HepG2 (cell line): Measurements from ENCODE around the gene ARPC1B. TPM values are rescaled to one million over a fixed set of nuclear protein-coding genes. Genes with fewer than 3 reads are reported as not detected.
A peak's percentile ranks its signal among the peaks of the same experiment; 100 is the strongest.

Experiments used
- ARNT ChIP-seq: fragments of 450-650 bp; IDR thresholded peaks from 2 replicates; pipeline ENCODE4 v1.6.1; 2017
- EZH2 ChIP-seq: conservative IDR thresholded peaks from 2 replicates; pipeline ENCODE4 v1.6.1; 2012; ENCODE audit warnings: mild to moderate bottlenecking, low read depth, low read length, moderate library complexity
- IRF9 ChIP-seq: sonication (generic); formaldehyde crosslinking; IDR thresholded peaks from 2 replicates; pipeline ENCODE4 v1.8.0; 2022; ENCODE audit warnings: missing genetic modification reagents, mild to moderate bottlenecking, borderline replicate concordance
- MEF2D ChIP-seq: sonication (generic); formaldehyde crosslinking; IDR thresholded peaks from 2 replicates; pipeline ENCODE4 v1.5.1; 2020; ENCODE audit warnings: mild to moderate bottlenecking, missing genetic modification reagents
- PCBP2 ChIP-seq: fragments of 200-400 bp; formaldehyde crosslinking; optimal IDR thresholded peaks from 2 replicates; pipeline ENCODE3; 2018; ENCODE audit warnings: low read length, low read depth; ENCODE audit not compliant: poor library complexity, severe bottlenecking
- RAD21 ChIP-seq: fragments of 450-650 bp; formaldehyde crosslinking; IDR thresholded peaks from 2 replicates; pipeline ENCODE4 v1.5.0; 2020; ENCODE audit warnings: mild to moderate bottlenecking
- RXRA ChIP-seq: sonication (generic); formaldehyde crosslinking; IDR thresholded peaks from 2 replicates; pipeline ENCODE4 v1.5.1; 2020; ENCODE audit warnings: missing genetic modification reagents
- SRSF9 ChIP-seq: fragments of 200-400 bp; formaldehyde crosslinking; IDR thresholded peaks from 2 replicates; pipeline ENCODE4 v1.6.1; 2018; ENCODE audit warnings: borderline replicate concordance, mild to moderate bottlenecking, low read depth, low read length; ENCODE audit not compliant: insufficient read depth, poor library complexity, severe bottlenecking
- TCF7L2 ChIP-seq: IDR thresholded peaks from 2 replicates; pipeline ENCODE4 v1.6.1; 2011; ENCODE audit warnings: mild to moderate bottlenecking, low read depth, low read length, moderate library complexity
- ZNF263 ChIP-seq: sonication (generic); formaldehyde crosslinking; IDR thresholded peaks from 2 replicates; pipeline ENCODE4 v1.4.0; 2020; ENCODE audit warnings: missing genetic modification reagents
- ZNF331 ChIP-seq: sonication (generic); formaldehyde crosslinking; IDR thresholded peaks from 2 replicates; pipeline ENCODE4 v1.4.0; 2020; ENCODE audit warnings: missing genetic modification reagents
- ZNF644 ChIP-seq: IDR thresholded peaks from 2 replicates; pipeline ENCODE4 v1.6.1; 2016; ENCODE audit warnings: low read depth
- ZNF674 ChIP-seq: sonication (generic); formaldehyde crosslinking; IDR thresholded peaks from 2 replicates; pipeline ENCODE4 v1.5.0; 2020; ENCODE audit warnings: low read depth, mild to moderate bottlenecking, missing genetic modification reagents
- ZNF7 ChIP-seq: IDR thresholded peaks from 2 replicates; pipeline ENCODE4 v1.6.1; 2016; ENCODE audit warnings: missing biosample characterization, missing genetic modification reagents
- ZNF75D ChIP-seq: sonication (generic); formaldehyde crosslinking; IDR thresholded peaks from 2 replicates; pipeline ENCODE4 v1.8.1; 2023; ENCODE audit warnings: missing genetic modification reagents, mild to moderate bottlenecking, borderline replicate concordance
- ZNF766 ChIP-seq: sonication (generic); formaldehyde crosslinking; IDR thresholded peaks from 2 replicates; pipeline ENCODE4 v1.5.0; 2020; ENCODE audit warnings: missing genetic modification reagents, borderline replicate concordance
- ZUFSP ChIP-seq: sonication (generic); formaldehyde crosslinking; IDR thresholded peaks from 2 replicates; pipeline ENCODE4 v1.9.0; 2021; ENCODE audit warnings: missing genetic modification reagents, mild to moderate bottlenecking, borderline replicate concordance
- ZZZ3 ChIP-seq: sonication (generic); formaldehyde crosslinking; IDR thresholded peaks from 2 replicates; pipeline ENCODE4 v1.4.0; 2020; ENCODE audit warnings: missing genetic modification reagents, mild to moderate bottlenecking, borderline replicate concordance
- polyA plus RNA-seq, 8 experiments: library from polyadenylated mRNA; depleted of rRNA in 3 of 8; stranded (reverse) in 7 of 8; unstranded in 1 of 8; fragments of >200 nt; fragmentation: Illumina TruSeq in 4 of 8; extraction: Trizol in 4 of 8; gene quantifications; 2 replicates each; pipeline versions ENCODE4 v1.2.1 to v1.2.3, GENCODE V29; 2011 to 2016; ENCODE audit warnings: low read depth in 4 of 8, missing spikeins in 1 of 8, mixed read lengths in 1 of 8; ENCODE audit not compliant: insufficient read depth in 1 of 8
- total RNA-seq, 5 experiments: library from RNA; depleted of rRNA; stranded (reverse); fragments of >200 nt; fragmentation: Illumina TruSeq; extraction: Trizol; gene quantifications; 2 replicates each; pipeline ENCODE4 v1.2.3, GENCODE V29; 2016; ENCODE audit warnings: low read depth in 1 of 5
- TF ChIP-seq, protein P1 (sequence below): sonication (generic); formaldehyde crosslinking; IDR thresholded peaks from 2 replicates; pipeline ENCODE4 v1.5.0; 2020; ENCODE audit warnings: mild to moderate bottlenecking, missing genetic modification reagents
- TF ChIP-seq, protein P2 (sequence below): sonication (generic); formaldehyde crosslinking; IDR thresholded peaks from 2 replicates; pipeline ENCODE4 v1.8.1; 2022; ENCODE audit warnings: mild to moderate bottlenecking, missing genetic modification reagents
- TF ChIP-seq, protein P3 (sequence below): sonication (generic); formaldehyde crosslinking; IDR thresholded peaks from 2 replicates; pipeline ENCODE4 v1.4.0; 2020; ENCODE audit warnings: missing genetic modification reagents; ENCODE audit errors: not compliant biosample characterization

The ARPC1B gene
- total and polyA plus RNA-seq, 2 of the 13 experiments (the other 11 are each of a cell fraction or from before 2014, with no cell fraction given), result 72.9 to 89.1 TPM

GRCh38 chr7:99325592-99326407 is 48.7 kb upstream of the ARPC1B start, which contains the start of gene ARPC1A (continued):
- TF ChIP-seq, protein P1, sequence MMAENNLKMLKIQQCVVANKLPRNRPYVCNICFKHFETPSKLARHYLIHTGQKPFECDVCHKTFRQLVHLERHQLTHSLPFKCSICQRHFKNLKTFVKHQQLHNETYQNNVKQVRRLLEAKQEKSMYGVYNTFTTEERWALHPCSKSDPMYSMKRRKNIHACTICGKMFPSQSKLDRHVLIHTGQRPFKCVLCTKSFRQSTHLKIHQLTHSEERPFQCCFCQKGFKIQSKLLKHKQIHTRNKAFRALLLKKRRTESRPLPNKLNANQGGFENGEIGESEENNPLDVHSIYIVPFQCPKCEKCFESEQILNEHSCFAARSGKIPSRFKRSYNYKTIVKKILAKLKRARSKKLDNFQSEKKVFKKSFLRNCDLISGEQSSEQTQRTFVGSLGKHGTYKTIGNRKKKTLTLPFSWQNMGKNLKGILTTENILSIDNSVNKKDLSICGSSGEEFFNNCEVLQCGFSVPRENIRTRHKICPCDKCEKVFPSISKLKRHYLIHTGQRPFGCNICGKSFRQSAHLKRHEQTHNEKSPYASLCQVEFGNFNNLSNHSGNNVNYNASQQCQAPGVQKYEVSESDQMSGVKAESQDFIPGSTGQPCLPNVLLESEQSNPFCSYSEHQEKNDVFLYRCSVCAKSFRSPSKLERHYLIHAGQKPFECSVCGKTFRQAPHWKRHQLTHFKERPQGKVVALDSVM (CRISPR knock-in tag), result peak; percentile 95
- TF ChIP-seq RAD21, result peak; percentile 60; the same call in 1 of the 2 replicates
- peak; percentile 62; the same call in 1 of the 2 replicates for TF ChIP-seq ZNF766
- 0 out of 2 replicates have a peak, but pooled peaks have one; percentile 21 for TF ChIP-seq ZNF75D (CRISPR knock-in tag)
- 0 out of 2 replicates have a peak, but pooled peaks have one; percentile 78 for TF ChIP-seq ZNF674 (CRISPR knock-in tag)
- no peak for TF ChIP-seq ZUFSP (CRISPR knock-in tag)
- TF ChIP-seq, protein P2, sequence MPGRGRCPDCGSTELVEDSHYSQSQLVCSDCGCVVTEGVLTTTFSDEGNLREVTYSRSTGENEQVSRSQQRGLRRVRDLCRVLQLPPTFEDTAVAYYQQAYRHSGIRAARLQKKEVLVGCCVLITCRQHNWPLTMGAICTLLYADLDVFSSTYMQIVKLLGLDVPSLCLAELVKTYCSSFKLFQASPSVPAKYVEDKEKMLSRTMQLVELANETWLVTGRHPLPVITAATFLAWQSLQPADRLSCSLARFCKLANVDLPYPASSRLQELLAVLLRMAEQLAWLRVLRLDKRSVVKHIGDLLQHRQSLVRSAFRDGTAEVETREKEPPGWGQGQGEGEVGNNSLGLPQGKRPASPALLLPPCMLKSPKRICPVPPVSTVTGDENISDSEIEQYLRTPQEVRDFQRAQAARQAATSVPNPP (CRISPR knock-in tag), result no peak
- no peak for TF ChIP-seq PCBP2
- TF ChIP-seq TCF7L2, result no peak
- peak; percentile 65 for TF ChIP-seq ZNF263
- peak; percentile 87 for TF ChIP-seq ZNF331 (CRISPR knock-in tag)
- TF ChIP-seq ARNT, result no peak
- TF ChIP-seq ZNF7 (CRISPR knock-in tag), result no peak
- peak; percentile 86; the same call in 1 of the 2 replicates for TF ChIP-seq ZZZ3 (CRISPR knock-in tag)
- peak; percentile 73; the same call in 1 of the 2 replicates for TF ChIP-seq RXRA
- TF ChIP-seq EZH2, result no peak
- peak; percentile 94 for TF ChIP-seq IRF9 (CRISPR knock-in tag)
- no peak for TF ChIP-seq MEF2D
- no peak for TF ChIP-seq SRSF9
- TF ChIP-seq ZNF644 (CRISPR knock-in tag), result no peak
- TF ChIP-seq, protein P3, sequence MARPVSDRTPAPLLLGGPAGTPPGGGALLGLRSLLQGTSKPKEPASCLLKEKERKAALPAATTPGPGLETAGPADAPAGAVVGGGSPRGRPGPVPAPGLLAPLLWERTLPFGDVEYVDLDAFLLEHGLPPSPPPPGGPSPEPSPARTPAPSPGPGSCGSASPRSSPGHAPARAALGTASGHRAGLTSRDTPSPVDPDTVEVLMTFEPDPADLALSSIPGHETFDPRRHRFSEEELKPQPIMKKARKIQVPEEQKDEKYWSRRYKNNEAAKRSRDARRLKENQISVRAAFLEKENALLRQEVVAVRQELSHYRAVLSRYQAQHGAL, result peak; percentile 92
